ENCODE results near the gene RBM38. TPM values are rescaled to one million over a fixed set of nuclear protein-coding genes. Genes with fewer than 3 reads are reported as not detected.

Gene RBM38
- total RNA-seq, 1 experiment from 2014 or later, result 39.9 TPM

- Histone ChIP-seq H3K4me1 (ENCODE audit: control insufficient read depth, insufficient read depth, low read length) (peaks cover 5% of the 10 kb centered on the region; the same call in 1 of the 2 replicates), H3K9me3 (ENCODE audit: control insufficient read depth, insufficient read depth, low read depth, low read length) (no peaks in the 10 kb centered on the region), H3K27me3 (ENCODE audit: control insufficient read depth, insufficient read depth, low read length) (no peaks in the 10 kb centered on the region), H3K27ac (ENCODE audit: low read length) (no peak overlapping the region), H3K36me3 (ENCODE audit: control insufficient read depth, insufficient read depth, low read length) (peaks cover 2% of the 10 kb centered on the region; the same call in 1 of the 2 replicates), H3K4me3 (ENCODE audit: low read depth in 2 of 2, low read length in 2 of 2) (no peak overlapping the region)
- no TSS peak for BruUV-seq (replicated peaks)
- ATAC-seq, result no peak
- intact Hi-C loops (cut with micrococcal nuclease; ENCODE audit: unreplicated experiment) (no loop called here), in situ Hi-C loops (cut with HindIII; ENCODE audit: low pct_unique_long_range_greater_than_20kb, low sequenced_read_pairs) (no loop called here)
- CTCF ChIA-PET, result no interaction called here
- no peak for DNase-seq (ENCODE audit: low read depth, low spot score)
- TF ChIP-seq REST (IDR thresholded peaks at IDR 0.05; ENCODE audit: insufficient read depth in 1 of 2, low read depth in 2 of 2, low read length in 1 of 2) (no peak), POLR2AphosphoS5 (IDR thresholded peaks at IDR 0.05; ENCODE audit: low read depth, low read length) (no peak), CTCF (IDR thresholded peaks at IDR 0.05) (no peak), TCF7L2 (IDR thresholded peaks at IDR 0.05; ENCODE audit: low read depth, low read length) (no peak), SIN3A (IDR thresholded peaks at IDR 0.05; ENCODE audit: borderline replicate concordance, insufficient read depth, low read depth, low read length) (no peak)
- POLR2A ChIA-PET, result no interaction called here
These were observed 5.2 kb downstream of the RBM38 start for GRCh38 chr20:57396212-57396983.

GRCh38 chr20:57396984-57397692 lies 5.9 kb downstream of the RBM38 start:
- in situ Hi-C loops (cut with HindIII; ENCODE audit: low pct_unique_long_range_greater_than_20kb, low sequenced_read_pairs) (no loop called here), intact Hi-C loops (cut with micrococcal nuclease; ENCODE audit: unreplicated experiment) (no loop called here)
- no peaks in the 10 kb centered on the region for H3K9me3 ChIP-seq (ENCODE audit: control insufficient read depth, insufficient read depth, low read depth, low read length)
- DNase-seq (ENCODE audit: low read depth, low spot score) (no peak), ATAC-seq (no peak)
- H3K4me1 ChIP-seq (ENCODE audit: control insufficient read depth, insufficient read depth, low read length), result peaks cover 5% of the 10 kb centered on the region; the same call in 1 of the 2 replicates
- BruUV-seq (replicated peaks), result no TSS peak
- no peak overlapping the region for H3K4me3 ChIP-seq (ENCODE audit: low read depth in 2 of 2, low read length in 2 of 2)
- ChIA-PET CTCF (no interaction called here), POLR2A (no interaction called here)
- H3K27me3 ChIP-seq (ENCODE audit: control insufficient read depth, insufficient read depth, low read length), result no peaks in the 10 kb centered on the region
- TF ChIP-seq POLR2AphosphoS5 (IDR thresholded peaks at IDR 0.05; ENCODE audit: low read depth, low read length) (no peak), REST (IDR thresholded peaks at IDR 0.05; ENCODE audit: insufficient read depth in 1 of 2, low read depth in 2 of 2, low read length in 1 of 2) (no peak), SIN3A (IDR thresholded peaks at IDR 0.05; ENCODE audit: borderline replicate concordance, insufficient read depth, low read depth, low read length) (no peak), CTCF (IDR thresholded peaks at IDR 0.05) (no peak), TCF7L2 (IDR thresholded peaks at IDR 0.05; ENCODE audit: low read depth, low read length) (no peak)
- peaks cover 2% of the 10 kb centered on the region; the same call in 1 of the 2 replicates for H3K36me3 ChIP-seq (ENCODE audit: control insufficient read depth, insufficient read depth, low read length)
- no peak overlapping the region for H3K27ac ChIP-seq (ENCODE audit: low read length)

All from Panc1 (cell line).